Mucosa of descending colon (tissue), 3 donors: ENCODE data around the gene ACAN. TPM values are rescaled to one million over a fixed set of nuclear protein-coding genes. Genes with fewer than 3 reads are reported as not detected.

ENCODE experiments used
- ATAC-seq: fragments of 200-7000 bp; cut with Tn5 transposase; one replicate; pipeline ENCODE4 v1.9.1; 2020; ENCODE audit warnings: mild to moderate bottlenecking, moderate library complexity
- DNase-seq, 3 donors: peaks; one replicate each; pipeline ENCODE4 v3.0.0-alpha.2; 2020
- H3K36me3 ChIP-seq: fragments of 200-600 bp; one replicate; pipeline ENCODE4 v1.8.0; 2021; ENCODE audit warnings: low read depth, mild to moderate bottlenecking
- H3K4me1 ChIP-seq: fragments of 200-600 bp; one replicate; pipeline ENCODE4 v1.8.0; 2021; ENCODE audit warnings: low read depth, mild to moderate bottlenecking
- H3K4me3 ChIP-seq: fragments of 200-600 bp; one replicate; pipeline ENCODE4 v1.8.0; 2021; ENCODE audit warnings: mild to moderate bottlenecking
- H3K9me3 ChIP-seq: fragments of 200-600 bp; one replicate; pipeline ENCODE4 v1.8.0; 2021; ENCODE audit warnings: mild to moderate bottlenecking
- CTCF ChIP-seq: fragments of 200-600 bp; IDR thresholded peaks from one replicate; pipeline ENCODE4 v1.8.0; 2022; ENCODE audit warnings: antibody characterized with exemption, mild to moderate bottlenecking
- intact Hi-C, 2 donors: fragments of 100-400 bp; cut with DNase I in 1 of 2; cut with micrococcal nuclease in 1 of 2; formaldehyde crosslinking; loops; one replicate each; pipeline versions ENCODE4 v1.11.0 to v1.11.1; 2022; cut with DNase I, micrococcal nuclease
- total RNA-seq, 3 donors: library from RNA; stranded (reverse); fragmentation: NEBNext Ultra II Directional in 2 of 3; extraction: Animal tissue kit (Norgen Biotek cat#: 25700) in 2 of 3; gene quantifications; one replicate each; pipeline versions ENCODE4 v1.2.1 to v1.2.4, GENCODE V29; 2021 to 2023
- donor health status: DM: no; HTN: no; CAD: no; lungs with moderate emphysema.
- donor health status: DM: no; HTN: no; CAD: no.
- donor health status: DM: no; HTN: yes; CAD: no.

ACAN gene
- total RNA-seq, 3 donors from 2014 or later: 0.09 to 1.3 (median 0.23) TPM

- no peak for ATAC-seq
- no peaks in the 10 kb centered on the region for H3K4me1 ChIP-seq
- H3K4me3 ChIP-seq: no peak overlapping the region
- H3K36me3 ChIP-seq: no peaks in the 10 kb centered on the region
- no peak for DNase-seq
- intact Hi-C loops: no loop called here
- TF ChIP-seq CTCF: no peak
- H3K9me3 ChIP-seq: no peaks in the 10 kb centered on the region
Observed at GRCh38 chr15:88765212-88765611, 38.0 kb upstream of the ACAN start.

- no peak for ATAC-seq
- Histone ChIP-seq H3K9me3 (no peaks in the 10 kb centered on the region), H3K36me3 (no peaks in the 10 kb centered on the region), H3K4me1 (no peaks in the 10 kb centered on the region), H3K4me3 (no peak overlapping the region)
- no peak for TF ChIP-seq CTCF
- DNase-seq: no peak
- intact Hi-C loops: no loop called here
Observed at GRCh38 chr15:88769161-88769971, 33.9 kb upstream of the ACAN start.

GRCh38 chr15:88775776-88776175, 27.5 kb upstream of the ACAN start:
- DNase-seq: no peak
- Histone ChIP-seq H3K4me3 (no peak overlapping the region), H3K9me3 (no peaks in the 10 kb centered on the region), H3K4me1 (no peaks in the 10 kb centered on the region), H3K36me3 (no peaks in the 10 kb centered on the region)
- intact Hi-C loops: no loop called here
- no peak for TF ChIP-seq CTCF
- no peak for ATAC-seq

- H3K4me1 ChIP-seq: no peaks in the 10 kb centered on the region
- no peak for TF ChIP-seq CTCF
- no peaks in the 10 kb centered on the region for H3K36me3 ChIP-seq
- intact Hi-C loops: no loop called here
- no peak overlapping the region for H3K4me3 ChIP-seq
- no peak for DNase-seq
- H3K9me3 ChIP-seq: no peaks in the 10 kb centered on the region
- no peak for ATAC-seq
Observed at GRCh38 chr15:88776646-88777045, 26.6 kb upstream of the ACAN start.

GRCh38 chr15:88779944-88780343, 23.3 kb upstream of the ACAN start:
- TF ChIP-seq CTCF: no peak
- Histone ChIP-seq H3K4me1 (no peaks in the 10 kb centered on the region), H3K36me3 (no peaks in the 10 kb centered on the region), H3K9me3 (no peaks in the 10 kb centered on the region), H3K4me3 (no peak overlapping the region)
- DNase-seq (no peak), ATAC-seq (no peak)
- intact Hi-C loops: no loop called here
